HepG2 (cell line): ENCODE data around the gene SIGLEC1. TPM values are rescaled to one million over a fixed set of nuclear protein-coding genes. Genes with fewer than 3 reads are reported as not detected.

Experiments used
- GATAD1 ChIP-seq: IDR thresholded peaks from 2 replicates; pipeline ENCODE4 v1.6.1; 2016; ENCODE audit warnings: missing genetic modification reagents, missing compliant biosample characterization
- HNRNPK ChIP-seq: fragments of 200-400 bp; formaldehyde crosslinking; IDR thresholded peaks from 2 replicates; pipeline ENCODE4 v1.6.1; 2018; ENCODE audit warnings: low read length, low read depth, moderate library complexity, mild to moderate bottlenecking; ENCODE audit not compliant: poor library complexity, severe bottlenecking
- NCOR1 ChIP-seq: fragments of 200-600 bp; sonication (generic); IDR thresholded peaks from 2 replicates; pipeline ENCODE4 v1.7.0; 2017; ENCODE audit warnings: antibody characterized with exemption, low read length, borderline replicate concordance
- NONO ChIP-seq, 2 experiments: fragments of 450-650 bp in 1 of 2; sonication (generic) in 1 of 2; formaldehyde crosslinking in 1 of 2; IDR thresholded peaks in 1 of 2; conservative IDR thresholded peaks in 1 of 2; 2 replicates each; pipeline versions ENCODE4 v1.6.1 to v1.8.0; 2017 to 2022; ENCODE audit warnings: mild to moderate bottlenecking in 1 of 2, missing genetic modification reagents in 1 of 2, moderate library complexity in 1 of 2
- RXRA ChIP-seq: sonication (generic); formaldehyde crosslinking; IDR thresholded peaks from 2 replicates; pipeline ENCODE4 v1.5.1; 2020; ENCODE audit warnings: missing genetic modification reagents
- SOX5 ChIP-seq: IDR thresholded peaks from 2 replicates; pipeline ENCODE4 v1.6.1; 2016; ENCODE audit warnings: borderline replicate concordance
- SP5 ChIP-seq: IDR thresholded peaks from 2 replicates; pipeline ENCODE4 v1.6.1; 2016; ENCODE audit warnings: low read depth, borderline replicate concordance
- ZFP37 ChIP-seq: sonication (generic); formaldehyde crosslinking; IDR thresholded peaks from 2 replicates; pipeline ENCODE4 v1.4.0; 2020; ENCODE audit warnings: missing genetic modification reagents, borderline replicate concordance
- ZKSCAN5 ChIP-seq: sonication (generic); formaldehyde crosslinking; IDR thresholded peaks from 2 replicates; pipeline ENCODE4 v1.5.1; 2020; ENCODE audit warnings: mild to moderate bottlenecking, missing genetic modification reagents
- ZMAT3 ChIP-seq: sonication (generic); formaldehyde crosslinking; conservative IDR thresholded peaks from 2 replicates; pipeline ENCODE4 v1.7.0; 2021; ENCODE audit warnings: missing genetic modification reagents
- ZNF263 ChIP-seq: sonication (generic); formaldehyde crosslinking; IDR thresholded peaks from 2 replicates; pipeline ENCODE4 v1.4.0; 2020; ENCODE audit warnings: missing genetic modification reagents
- ZNF30 ChIP-seq: sonication (generic); formaldehyde crosslinking; IDR thresholded peaks from 2 replicates; pipeline ENCODE4 v1.5.0; 2020; ENCODE audit warnings: mild to moderate bottlenecking, missing genetic modification reagents
- ZNF333 ChIP-seq: sonication (generic); formaldehyde crosslinking; IDR thresholded peaks from 2 replicates; pipeline ENCODE4 v1.4.0; 2020; ENCODE audit warnings: mild to moderate bottlenecking, missing genetic modification reagents, borderline replicate concordance
- ZNF557 ChIP-seq: sonication (generic); formaldehyde crosslinking; IDR thresholded peaks from 2 replicates; pipeline ENCODE4 v1.4.0; 2020; ENCODE audit warnings: missing genetic modification reagents
- ZNF577 ChIP-seq: sonication (generic); formaldehyde crosslinking; IDR thresholded peaks from 2 replicates; pipeline ENCODE4 v1.4.0; 2020; ENCODE audit warnings: mild to moderate bottlenecking, low read depth, missing genetic modification reagents, borderline replicate concordance
- ZNF878 ChIP-seq: sonication (generic); formaldehyde crosslinking; IDR thresholded peaks from 2 replicates; pipeline ENCODE4 v1.8.1; 2023; ENCODE audit warnings: mild to moderate bottlenecking, missing genetic modification reagents, moderate library complexity
- polyA plus RNA-seq, 8 experiments: library from polyadenylated mRNA; depleted of rRNA in 3 of 8; stranded (reverse) in 7 of 8; unstranded in 1 of 8; fragments of >200 nt; fragmentation: Illumina TruSeq in 4 of 8; extraction: Trizol in 4 of 8; gene quantifications; 2 replicates each; pipeline versions ENCODE4 v1.2.1 to v1.2.3, GENCODE V29; 2011 to 2016; ENCODE audit warnings: low read depth in 4 of 8, missing spikeins in 1 of 8, mixed read lengths in 1 of 8; ENCODE audit not compliant: insufficient read depth in 1 of 8
- total RNA-seq, 5 experiments: library from RNA; depleted of rRNA; stranded (reverse); fragments of >200 nt; fragmentation: Illumina TruSeq; extraction: Trizol; gene quantifications; 2 replicates each; pipeline ENCODE4 v1.2.3, GENCODE V29; 2016; ENCODE audit warnings: low read depth in 1 of 5
- TF ChIP-seq, protein P1 (sequence below): IDR thresholded peaks from 2 replicates; pipeline ENCODE4 v1.6.1; 2016; ENCODE audit warnings: missing compliant biosample characterization, missing genetic modification reagents, borderline replicate concordance
- TF ChIP-seq, protein P2 (sequence below): sonication (generic); formaldehyde crosslinking; IDR thresholded peaks from 2 replicates; pipeline ENCODE4 v1.4.0; 2020; ENCODE audit warnings: mild to moderate bottlenecking, missing genetic modification reagents
- TF ChIP-seq, protein P3 (sequence below): sonication (generic); formaldehyde crosslinking; IDR thresholded peaks from 2 replicates; pipeline ENCODE4 v1.4.0; 2020; ENCODE audit warnings: mild to moderate bottlenecking, low read depth, missing genetic modification reagents
- TF ChIP-seq, protein P4 (sequence below): IDR thresholded peaks from 2 replicates; pipeline ENCODE4 v1.6.1; 2016; ENCODE audit warnings: mild to moderate bottlenecking

The SIGLEC1 gene
- total and polyA plus RNA-seq, 2 of the 13 experiments (the other 11 are each of a cell fraction or from before 2014, with no cell fraction given), result 0.01 TPM; not detected in 1

GRCh38 chr20:3739054-3739925 lies 26.9 kb upstream of the SIGLEC1 start (continued):
- TF ChIP-seq, protein P1, sequence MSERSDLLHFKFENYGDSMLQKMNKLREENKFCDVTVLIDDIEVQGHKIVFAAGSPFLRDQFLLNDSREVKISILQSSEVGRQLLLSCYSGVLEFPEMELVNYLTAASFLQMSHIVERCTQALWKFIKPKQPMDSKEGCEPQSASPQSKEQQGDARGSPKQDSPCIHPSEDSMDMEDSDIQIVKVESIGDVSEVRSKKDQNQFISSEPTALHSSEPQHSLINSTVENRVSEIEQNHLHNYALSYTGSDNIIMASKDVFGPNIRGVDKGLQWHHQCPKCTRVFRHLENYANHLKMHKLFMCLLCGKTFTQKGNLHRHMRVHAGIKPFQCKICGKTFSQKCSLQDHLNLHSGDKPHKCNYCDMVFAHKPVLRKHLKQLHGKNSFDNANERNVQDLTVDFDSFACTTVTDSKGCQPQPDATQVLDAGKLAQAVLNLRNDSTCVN (CRISPR knock-in tag), result peak; percentile 75
- no peak; the same call in 1 of the 2 replicates for TF ChIP-seq ZNF557 (CRISPR knock-in tag)
- no peak for TF ChIP-seq ZKSCAN5
- no peak for TF ChIP-seq ZNF263
- TF ChIP-seq ZNF577, result no peak
- no peak for TF ChIP-seq NCOR1
- no peak for TF ChIP-seq NONO (IDR thresholded peaks at IDR 0.05)
- peak; percentile 30; the same call in 1 of the 2 replicates for TF ChIP-seq NONO (CRISPR knock-in tag; conservative IDR thresholded peaks at IDR 0.05)
- TF ChIP-seq ZFP37, result 0 out of 2 replicates have a peak, but pooled peaks have one; percentile 69
- no peak; the same call in 1 of the 2 replicates for TF ChIP-seq RXRA (CRISPR knock-in tag)
- TF ChIP-seq, protein P2, sequence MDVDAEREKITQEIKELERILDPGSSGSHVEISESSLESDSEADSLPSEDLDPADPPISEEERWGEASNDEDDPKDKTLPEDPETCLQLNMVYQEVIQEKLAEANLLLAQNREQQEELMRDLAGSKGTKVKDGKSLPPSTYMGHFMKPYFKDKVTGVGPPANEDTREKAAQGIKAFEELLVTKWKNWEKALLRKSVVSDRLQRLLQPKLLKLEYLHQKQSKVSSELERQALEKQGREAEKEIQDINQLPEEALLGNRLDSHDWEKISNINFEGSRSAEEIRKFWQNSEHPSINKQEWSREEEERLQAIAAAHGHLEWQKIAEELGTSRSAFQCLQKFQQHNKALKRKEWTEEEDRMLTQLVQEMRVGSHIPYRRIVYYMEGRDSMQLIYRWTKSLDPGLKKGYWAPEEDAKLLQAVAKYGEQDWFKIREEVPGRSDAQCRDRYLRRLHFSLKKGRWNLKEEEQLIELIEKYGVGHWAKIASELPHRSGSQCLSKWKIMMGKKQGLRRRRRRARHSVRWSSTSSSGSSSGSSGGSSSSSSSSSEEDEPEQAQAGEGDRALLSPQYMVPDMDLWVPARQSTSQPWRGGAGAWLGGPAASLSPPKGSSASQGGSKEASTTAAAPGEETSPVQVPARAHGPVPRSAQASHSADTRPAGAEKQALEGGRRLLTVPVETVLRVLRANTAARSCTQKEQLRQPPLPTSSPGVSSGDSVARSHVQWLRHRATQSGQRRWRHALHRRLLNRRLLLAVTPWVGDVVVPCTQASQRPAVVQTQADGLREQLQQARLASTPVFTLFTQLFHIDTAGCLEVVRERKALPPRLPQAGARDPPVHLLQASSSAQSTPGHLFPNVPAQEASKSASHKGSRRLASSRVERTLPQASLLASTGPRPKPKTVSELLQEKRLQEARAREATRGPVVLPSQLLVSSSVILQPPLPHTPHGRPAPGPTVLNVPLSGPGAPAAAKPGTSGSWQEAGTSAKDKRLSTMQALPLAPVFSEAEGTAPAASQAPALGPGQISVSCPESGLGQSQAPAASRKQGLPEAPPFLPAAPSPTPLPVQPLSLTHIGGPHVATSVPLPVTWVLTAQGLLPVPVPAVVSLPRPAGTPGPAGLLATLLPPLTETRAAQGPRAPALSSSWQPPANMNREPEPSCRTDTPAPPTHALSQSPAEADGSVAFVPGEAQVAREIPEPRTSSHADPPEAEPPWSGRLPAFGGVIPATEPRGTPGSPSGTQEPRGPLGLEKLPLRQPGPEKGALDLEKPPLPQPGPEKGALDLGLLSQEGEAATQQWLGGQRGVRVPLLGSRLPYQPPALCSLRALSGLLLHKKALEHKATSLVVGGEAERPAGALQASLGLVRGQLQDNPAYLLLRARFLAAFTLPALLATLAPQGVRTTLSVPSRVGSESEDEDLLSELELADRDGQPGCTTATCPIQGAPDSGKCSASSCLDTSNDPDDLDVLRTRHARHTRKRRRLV, result no peak
- TF ChIP-seq SOX5 (CRISPR knock-in tag), result 0 out of 2 replicates have a peak, but pooled peaks have one; percentile 25
- TF ChIP-seq, protein P3, sequence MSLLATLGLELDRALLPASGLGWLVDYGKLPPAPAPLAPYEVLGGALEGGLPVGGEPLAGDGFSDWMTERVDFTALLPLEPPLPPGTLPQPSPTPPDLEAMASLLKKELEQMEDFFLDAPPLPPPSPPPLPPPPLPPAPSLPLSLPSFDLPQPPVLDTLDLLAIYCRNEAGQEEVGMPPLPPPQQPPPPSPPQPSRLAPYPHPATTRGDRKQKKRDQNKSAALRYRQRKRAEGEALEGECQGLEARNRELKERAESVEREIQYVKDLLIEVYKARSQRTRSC (CRISPR knock-in tag), result no peak
- TF ChIP-seq ZNF30 (CRISPR knock-in tag), result peak; percentile 37
- TF ChIP-seq ZNF878, result no peak
- no peak for TF ChIP-seq SP5 (CRISPR knock-in tag)
- no peak for TF ChIP-seq ZMAT3 (CRISPR knock-in tag)
- TF ChIP-seq, protein P4, sequence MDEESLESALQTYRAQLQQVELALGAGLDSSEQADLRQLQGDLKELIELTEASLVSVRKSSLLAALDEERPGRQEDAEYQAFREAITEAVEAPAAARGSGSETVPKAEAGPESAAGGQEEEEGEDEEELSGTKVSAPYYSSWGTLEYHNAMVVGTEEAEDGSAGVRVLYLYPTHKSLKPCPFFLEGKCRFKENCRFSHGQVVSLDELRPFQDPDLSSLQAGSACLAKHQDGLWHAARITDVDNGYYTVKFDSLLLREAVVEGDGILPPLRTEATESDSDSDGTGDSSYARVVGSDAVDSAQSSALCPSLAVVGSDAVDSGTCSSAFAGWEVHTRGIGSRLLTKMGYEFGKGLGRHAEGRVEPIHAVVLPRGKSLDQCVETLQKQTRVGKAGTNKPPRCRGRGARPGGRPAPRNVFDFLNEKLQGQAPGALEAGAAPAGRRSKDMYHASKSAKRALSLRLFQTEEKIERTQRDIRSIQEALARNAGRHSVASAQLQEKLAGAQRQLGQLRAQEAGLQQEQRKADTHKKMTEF (CRISPR knock-in tag), result no peak
- no peak for TF ChIP-seq HNRNPK
- no peak for TF ChIP-seq GATAD1 (CRISPR knock-in tag)
- no peak for TF ChIP-seq ZNF333 (CRISPR knock-in tag)
